ENCODE results near the gene FLII.

GRCh38 chr17:18245038-18245776, 13.3 kb downstream of the FLII start:
- TF ChIP-seq POLR2AphosphoS5 (IDR thresholded peaks at IDR 0.05; ENCODE audit: borderline replicate concordance, low read depth, low read length) (no peak), EZH2 (IDR thresholded peaks at IDR 0.05) (no peak)
